Mesenchymal stem cell (in vitro differentiated cells and primary cell): ENCODE data around the gene MN1.

Experiments
- DNase-seq: peaks from one replicate; pipeline ENCODE4 v3.0.0-alpha.2; 2013
- H2AFZ ChIP-seq: one replicate; pipeline ENCODE4 v1.6.1; 2013; ENCODE audit warnings: low read depth, mild to moderate bottlenecking, control low read depth, inconsistent platforms, low read length, moderate library complexity
- H2AK5ac ChIP-seq: 2 replicates; pipeline ENCODE4 v1.6.1; 2013; ENCODE audit warnings: low read length, moderate library complexity, mild to moderate bottlenecking, inconsistent platforms; ENCODE audit not compliant: severe bottlenecking
- H2BK120ac ChIP-seq: one replicate; pipeline ENCODE4 v1.6.1; 2013; ENCODE audit warnings: low read depth, mild to moderate bottlenecking, inconsistent platforms, low read length, moderate library complexity
- H2BK12ac ChIP-seq, 2 experiments: one replicate each; pipeline ENCODE4 v1.6.1; 2013; ENCODE audit warnings: inconsistent platforms in 2 of 2, low read length in 2 of 2, mild to moderate bottlenecking in 2 of 2, moderate library complexity in 2 of 2, control low read depth in 1 of 2
- H2BK15ac ChIP-seq: one replicate; pipeline ENCODE4 v1.6.1; 2013; ENCODE audit warnings: mild to moderate bottlenecking, low read depth, inconsistent platforms; ENCODE audit not compliant: poor library complexity, severe bottlenecking
- H2BK5ac ChIP-seq: 2 replicates; pipeline ENCODE4 v1.6.1; 2013; ENCODE audit warnings: low read depth, mild to moderate bottlenecking, low read length, control low read depth, inconsistent platforms; ENCODE audit not compliant: poor library complexity, severe bottlenecking
- H3K14ac ChIP-seq, 2 experiments: one replicate each; pipeline ENCODE4 v1.6.1; 2013; ENCODE audit warnings: inconsistent platforms in 2 of 2, low read length in 2 of 2, control low read depth in 1 of 2, mild to moderate bottlenecking in 1 of 2, moderate library complexity in 1 of 2
- H3K18ac ChIP-seq, 2 experiments: one replicate each; pipeline ENCODE4 v1.6.1; 2013; ENCODE audit warnings: inconsistent platforms in 2 of 2, low read length in 2 of 2, control low read depth in 1 of 2, low read depth in 1 of 2, mild to moderate bottlenecking in 1 of 2
- H3K23ac ChIP-seq, 2 experiments: one replicate each; pipeline ENCODE4 v1.6.1; 2013; ENCODE audit warnings: inconsistent platforms in 2 of 2, low read length in 2 of 2, mild to moderate bottlenecking in 2 of 2, moderate library complexity in 2 of 2, control low read depth in 1 of 2
- H3K27ac ChIP-seq: 2 replicates; pipeline ENCODE4 v1.5.1; 2013; ENCODE audit warnings: mild to moderate bottlenecking, moderate library complexity, low read length, control low read depth, inconsistent platforms; ENCODE audit not compliant: poor library complexity, severe bottlenecking
- H3K27me3 ChIP-seq, 2 experiments: 2 replicates each; pipeline versions ENCODE4 v1.6.1 to v1.7.0; 2013; ENCODE audit warnings: low read length in 2 of 2, mild to moderate bottlenecking in 2 of 2, moderate library complexity in 2 of 2, control low read depth in 1 of 2, inconsistent platforms in 1 of 2; ENCODE audit not compliant: control insufficient read depth in 1 of 2, insufficient read depth in 1 of 2
- H3K36me3 ChIP-seq, 2 experiments: 2 replicates each; pipeline versions ENCODE4 v1.6.1 to v1.7.0; 2013; ENCODE audit warnings: low read length in 2 of 2, control low read depth in 1 of 2, inconsistent platforms in 1 of 2, low read depth in 1 of 2, mild to moderate bottlenecking in 1 of 2; ENCODE audit not compliant: insufficient read depth in 2 of 2, control insufficient read depth in 1 of 2
- H3K4ac ChIP-seq, 2 experiments: one replicate each; pipeline ENCODE4 v1.6.1; 2013; ENCODE audit warnings: inconsistent platforms in 2 of 2, low read length in 2 of 2, mild to moderate bottlenecking in 2 of 2, moderate library complexity in 2 of 2, control low read depth in 1 of 2, low read depth in 1 of 2
- H3K4me1 ChIP-seq: 2 replicates; pipeline ENCODE4 v1.6.1; 2013; ENCODE audit warnings: low read depth, low read length, control low read depth; ENCODE audit not compliant: control insufficient read depth, insufficient read depth
- H3K4me2 ChIP-seq: 2 replicates; pipeline ENCODE4 v1.6.1; 2013; ENCODE audit warnings: low read length, mild to moderate bottlenecking, inconsistent platforms; ENCODE audit not compliant: poor library complexity, severe bottlenecking
- H3K4me3 ChIP-seq, 2 experiments: 2 replicates each; pipeline versions ENCODE4 v1.5.1 to v1.7.0; 2013; ENCODE audit warnings: low read length in 2 of 2, mild to moderate bottlenecking in 2 of 2, control low read depth in 1 of 2, low read depth in 1 of 2; ENCODE audit not compliant: insufficient read depth in 1 of 2
- H3K79me1 ChIP-seq: replicated peaks from 2 replicates; pipeline ENCODE4 v1.6.1; 2013; ENCODE audit warnings: mild to moderate bottlenecking, control low read depth, low read length, inconsistent platforms; ENCODE audit not compliant: poor library complexity, severe bottlenecking
- H3K9ac ChIP-seq: 2 replicates; pipeline ENCODE4 v1.7.0; 2013; ENCODE audit warnings: mild to moderate bottlenecking, low read length, moderate library complexity
- H3K9me3 ChIP-seq: 2 replicates; pipeline ENCODE4 v1.7.0; 2013; ENCODE audit warnings: mild to moderate bottlenecking, low read length; ENCODE audit not compliant: control insufficient read depth
- H4K8ac ChIP-seq: one replicate; pipeline ENCODE4 v1.6.1; 2013; ENCODE audit warnings: inconsistent platforms, mild to moderate bottlenecking, low read length, moderate library complexity
- H4K91ac ChIP-seq: one replicate; pipeline ENCODE4 v1.6.1; 2013; ENCODE audit warnings: mild to moderate bottlenecking, low read length, inconsistent platforms
- WGBS: methylation state at CpG from one replicate; pipeline ENCODE4 v1.1.7; 2013; ENCODE audit warnings: mixed read lengths; 5-methylcytosine and 5-hydroxymethylcytosine counted together

MN1 gene

GRCh38 chr22:27717094-27717493 is 84.5 kb downstream of the MN1 start:
- H3K23ac ChIP-seq, result no peak overlapping the region
- H3K9me3 ChIP-seq, result peaks cover 6% of the 10 kb centered on the region
- no peak overlapping the region for H2BK120ac ChIP-seq
- no peak overlapping the region for H2AK5ac ChIP-seq
- 82% methylated on average over 9 of the region's 9 CpGs for WGBS
- no peak for DNase-seq
- H2BK15ac ChIP-seq, result no peak overlapping the region
- H3K9ac ChIP-seq, result no peak overlapping the region
- no peak overlapping the region for H4K8ac ChIP-seq
- no peak overlapping the region for H2BK5ac ChIP-seq
- H3K4me2 ChIP-seq, result no peak overlapping the region
- no peak overlapping the region for H4K91ac ChIP-seq
- H3K4me3 ChIP-seq, result no peak overlapping the region
- H3K4me1 ChIP-seq, result peaks cover 17% of the 10 kb centered on the region
- H3K4ac ChIP-seq, result no peak overlapping the region
- H2AFZ ChIP-seq, result no peak overlapping the region
- no peak overlapping the region for H3K14ac ChIP-seq
- H3K27ac ChIP-seq, result no peak overlapping the region
- H3K79me1 ChIP-seq, result no peaks in the 10 kb centered on the region
- peak overlapping the region in 1 of 2 experiments; percentile 3 for H2BK12ac ChIP-seq
- no peaks in the 10 kb centered on the region for H3K36me3 ChIP-seq
- H3K18ac ChIP-seq, result no peak overlapping the region
- H3K27me3 ChIP-seq, result no peaks in the 10 kb centered on the region

GRCh38 chr22:27716074-27716473 is 85.5 kb downstream of the MN1 start:
- no peak overlapping the region for H3K27ac ChIP-seq
- no peak overlapping the region for H3K4me3 ChIP-seq
- H3K27me3 ChIP-seq, result no peaks in the 10 kb centered on the region
- no peak overlapping the region for H3K23ac ChIP-seq
- no peak overlapping the region for H3K4ac ChIP-seq
- H3K14ac ChIP-seq, result no peak overlapping the region
- no peak overlapping the region for H3K9ac ChIP-seq
- no peaks in the 10 kb centered on the region for H3K36me3 ChIP-seq
- H4K8ac ChIP-seq, result no peak overlapping the region
- no peaks in the 10 kb centered on the region for H3K79me1 ChIP-seq
- H2AFZ ChIP-seq, result no peak overlapping the region
- WGBS, result 91% methylated on average over 1 of the region's 1 CpG
- no peak overlapping the region for H2BK120ac ChIP-seq
- peak overlapping the region; percentile 31 for H2BK15ac ChIP-seq
- no peak overlapping the region for H3K4me2 ChIP-seq
- peaks cover 15% of the 10 kb centered on the region for H3K4me1 ChIP-seq
- H2BK12ac ChIP-seq, result no peak overlapping the region
- no peak overlapping the region for H3K18ac ChIP-seq
- H3K9me3 ChIP-seq, result peaks cover 6% of the 10 kb centered on the region
- no peak overlapping the region for H2BK5ac ChIP-seq
- DNase-seq, result no peak
- no peak overlapping the region for H2AK5ac ChIP-seq
- H4K91ac ChIP-seq, result no peak overlapping the region

- no peak overlapping the region for H3K9ac ChIP-seq
- H4K91ac ChIP-seq, result no peak overlapping the region
- H2BK5ac ChIP-seq, result no peak overlapping the region
- H3K9me3 ChIP-seq, result peaks cover 6% of the 10 kb centered on the region
- peaks cover 0 to under 1% of the 10 kb centered on the region in 2 experiments for H3K27me3 ChIP-seq
- H4K8ac ChIP-seq, result no peak overlapping the region
- H2BK15ac ChIP-seq, result no peak overlapping the region
- no peaks in the 10 kb centered on the region for H3K79me1 ChIP-seq
- H3K36me3 ChIP-seq, result no peaks in the 10 kb centered on the region
- no peak overlapping the region for H3K18ac ChIP-seq
- DNase-seq, result no peak
- H3K4ac ChIP-seq, result no peak overlapping the region
- 90% methylated on average over 10 of the region's 10 CpGs for WGBS
- H3K14ac ChIP-seq, result no peak overlapping the region
- no peak overlapping the region for H3K27ac ChIP-seq
- no peak overlapping the region for H2AK5ac ChIP-seq
- no peak overlapping the region for H3K4me3 ChIP-seq
- peaks cover 14% of the 10 kb centered on the region for H3K4me1 ChIP-seq
- H2AFZ ChIP-seq, result no peak overlapping the region
- H2BK120ac ChIP-seq, result no peak overlapping the region
- no peak overlapping the region for H2BK12ac ChIP-seq
- no peak overlapping the region for H3K4me2 ChIP-seq
- H3K23ac ChIP-seq, result no peak overlapping the region
Observed at GRCh38 chr22:27715106-27715505, 86.5 kb downstream of the MN1 start.

- Histone ChIP-seq H4K91ac (no peak overlapping the region), H3K9me3 (peaks cover 6% of the 10 kb centered on the region), H3K79me1 (no peaks in the 10 kb centered on the region), H2AFZ (no peak overlapping the region), H3K4ac (no peak overlapping the region), H4K8ac (no peak overlapping the region), H2BK120ac (no peak overlapping the region), H3K27me3 (peaks cover 0 to 5% of the 10 kb centered on the region in 2 experiments), H2BK15ac (no peak overlapping the region), H2BK5ac (no peak overlapping the region), H3K36me3 (no peaks in the 10 kb centered on the region), H3K23ac (no peak overlapping the region), H3K4me1 (peaks cover 11% of the 10 kb centered on the region), H3K14ac (no peak overlapping the region), H3K4me3 (no peak overlapping the region), H2BK12ac (no peak overlapping the region), H3K18ac (no peak overlapping the region), H2AK5ac (no peak overlapping the region), H3K27ac (no peak overlapping the region), H3K9ac (no peak overlapping the region), H3K4me2 (no peak overlapping the region)
- 83% methylated on average over 6 of the region's 6 CpGs for WGBS
- no peak for DNase-seq
Observed at GRCh38 chr22:27714068-27714467, 87.5 kb downstream of the MN1 start.
